GM21390 (cell line): ENCODE measurements around the gene MYO3B.
"Not testable (repeated sequence)": the region's sequence is repeated elsewhere in the genome, so short reads cannot be mapped to it uniquely, and the experiment has no call there.

Experiments
- ATAC-seq: cut with Tn5 transposase; IDR thresholded peaks from one replicate; pipeline ENCODE4 v1.9.1; 2021; ENCODE audit not compliant: unreplicated experiment

The MYO3B gene

DNA sequence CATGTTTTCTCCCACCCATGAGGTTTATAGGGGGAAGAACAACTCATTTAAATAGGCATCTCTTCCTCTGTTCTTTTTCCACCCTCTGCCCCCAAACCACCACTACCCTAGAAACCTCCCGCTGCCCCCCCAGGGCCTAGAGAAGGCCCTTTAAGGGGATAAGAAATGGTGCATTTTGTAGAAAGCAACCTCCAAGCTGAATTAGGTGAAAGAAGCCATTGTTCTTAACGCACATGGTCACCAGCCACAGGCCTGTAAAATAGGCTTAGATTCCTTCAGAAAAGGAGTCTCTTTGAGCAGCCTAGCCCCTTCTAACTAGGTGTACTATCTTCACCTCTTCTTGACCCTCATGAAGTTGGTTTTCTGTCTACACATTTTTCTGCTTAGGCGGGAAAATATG, 418.6 kb downstream of the MYO3B start:
- ATAC-seq, result no peak

DNA sequence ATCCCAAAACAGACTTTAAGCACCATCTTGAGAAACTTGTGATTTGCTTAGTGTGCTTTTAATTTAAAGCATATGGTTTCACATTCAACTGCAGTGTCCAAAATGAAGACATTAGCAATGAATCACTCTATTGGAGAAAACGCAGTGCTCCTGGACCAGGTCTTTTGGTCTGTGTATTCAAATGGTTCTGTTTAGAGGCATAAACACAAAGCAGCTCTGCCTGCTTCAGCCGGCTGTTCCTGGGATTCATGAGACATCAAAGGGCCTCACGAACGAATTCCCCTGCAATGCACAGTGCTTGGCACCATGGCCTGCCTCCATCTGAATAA, 420.1 kb downstream of the MYO3B start:
- ATAC-seq, result no peak

DNA sequence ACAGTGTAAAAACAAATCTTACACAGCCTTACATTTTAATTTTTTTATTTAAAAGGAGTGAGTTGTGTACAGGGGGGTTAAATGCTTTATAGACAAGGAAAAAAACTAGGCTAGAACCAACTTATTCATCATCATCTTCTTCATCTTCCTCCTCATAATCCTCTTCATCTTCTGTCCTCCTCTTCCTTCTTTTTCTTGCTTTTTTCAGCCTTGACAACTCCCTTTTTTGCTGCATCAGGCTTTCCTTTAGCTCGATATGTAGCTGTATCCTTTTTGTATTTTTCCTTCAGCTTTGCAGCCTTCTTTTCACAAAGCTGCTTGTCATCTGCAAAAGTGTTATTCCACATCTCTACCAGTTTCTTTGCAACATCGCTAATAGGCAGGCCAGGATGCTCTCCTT, 423.5 kb downstream of the MYO3B start:
- ATAC-seq, result no peak

GRCh38 chr2:170605862-170606261, 427.9 kb downstream of the MYO3B start:
- no peak for ATAC-seq

- ATAC-seq, result no peak
These were observed 429.2 kb downstream of the MYO3B start for GRCh38 chr2:170607171-170607570.

DNA sequence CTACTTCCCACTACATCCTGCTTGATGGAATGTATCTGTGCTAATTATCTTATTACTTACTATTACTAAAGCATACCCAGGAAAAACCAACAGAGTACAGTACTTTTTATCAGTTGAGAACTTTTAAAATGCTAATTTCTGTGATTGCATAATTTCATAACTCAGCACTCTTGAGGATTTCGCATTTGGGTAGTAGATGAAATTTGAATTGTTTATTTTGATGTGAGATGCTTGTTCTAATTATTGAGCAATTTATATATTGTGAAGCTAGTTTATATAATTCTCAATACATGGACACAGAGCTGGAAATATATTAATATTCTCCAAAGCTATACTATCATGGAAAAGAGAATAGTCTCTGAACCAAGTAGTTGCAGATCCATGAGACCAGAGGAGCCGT, 432.7 kb downstream of the MYO3B start:
- no peak for ATAC-seq

DNA sequence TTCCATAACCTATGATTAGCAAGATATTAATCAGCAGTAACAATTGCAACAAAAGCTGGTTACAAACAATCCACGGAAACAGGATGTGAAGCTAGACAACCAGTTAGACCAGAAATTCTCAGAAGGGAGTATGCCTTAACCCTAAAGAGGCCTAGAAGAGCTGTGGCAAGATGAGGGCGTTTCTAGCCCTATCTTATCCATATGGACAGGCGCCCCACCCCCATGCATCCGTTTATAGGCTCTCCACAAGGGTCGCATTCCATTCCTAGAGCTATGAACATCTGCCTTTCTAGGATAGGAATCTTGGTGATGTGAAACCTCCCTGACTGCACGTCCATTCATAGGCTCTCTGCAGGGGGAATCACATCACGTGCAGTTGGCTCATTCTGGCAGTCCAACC, 441.0 kb downstream of the MYO3B start:
- ATAC-seq, result not testable (repeated sequence)

DNA sequence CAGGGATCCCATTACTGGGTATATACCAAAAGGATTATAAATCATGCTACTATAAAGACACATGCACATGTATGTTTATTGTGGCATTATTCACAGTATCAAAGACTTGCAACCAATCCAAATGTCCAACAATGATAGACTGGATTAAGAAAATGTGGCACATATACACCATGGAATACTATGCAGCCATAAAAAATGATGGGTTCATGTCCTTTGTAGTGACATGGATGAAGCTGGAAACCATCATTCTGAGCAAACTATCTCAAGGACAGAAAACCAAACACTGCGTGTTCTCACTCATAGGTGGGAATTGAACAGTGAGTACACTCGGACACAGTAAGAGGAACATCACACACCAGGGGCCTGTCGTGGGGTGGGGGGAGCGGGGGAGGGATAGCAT, 457.1 kb downstream of the MYO3B start:
- not testable (repeated sequence) for ATAC-seq

- ATAC-seq, result no peak
These were observed 461.7 kb downstream of the MYO3B start for GRCh38 chr2:170639635-170640034.

- ATAC-seq, result no peak
These were observed 464.0 kb downstream of the MYO3B start for GRCh38 chr2:170641961-170642360.

DNA sequence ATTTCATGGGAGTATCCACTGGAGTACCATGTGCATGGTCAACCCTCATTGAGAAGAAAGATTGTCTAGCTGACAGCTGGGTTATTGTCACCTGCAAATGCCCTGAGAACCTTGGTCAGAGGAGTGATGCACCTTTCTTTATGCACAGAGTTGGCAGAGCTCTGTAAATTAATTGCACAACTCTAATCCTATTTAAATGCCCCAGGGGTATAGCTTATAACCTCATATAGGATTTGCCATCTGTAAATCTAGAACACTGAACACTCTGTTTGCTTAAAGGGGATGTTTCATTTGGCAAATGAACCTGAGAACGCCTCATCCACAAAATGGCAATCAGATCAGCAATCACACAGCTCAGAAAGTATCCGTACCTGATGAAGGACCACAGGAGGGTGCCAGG, 465.4 kb downstream of the MYO3B start:
- ATAC-seq, result no peak

DNA sequence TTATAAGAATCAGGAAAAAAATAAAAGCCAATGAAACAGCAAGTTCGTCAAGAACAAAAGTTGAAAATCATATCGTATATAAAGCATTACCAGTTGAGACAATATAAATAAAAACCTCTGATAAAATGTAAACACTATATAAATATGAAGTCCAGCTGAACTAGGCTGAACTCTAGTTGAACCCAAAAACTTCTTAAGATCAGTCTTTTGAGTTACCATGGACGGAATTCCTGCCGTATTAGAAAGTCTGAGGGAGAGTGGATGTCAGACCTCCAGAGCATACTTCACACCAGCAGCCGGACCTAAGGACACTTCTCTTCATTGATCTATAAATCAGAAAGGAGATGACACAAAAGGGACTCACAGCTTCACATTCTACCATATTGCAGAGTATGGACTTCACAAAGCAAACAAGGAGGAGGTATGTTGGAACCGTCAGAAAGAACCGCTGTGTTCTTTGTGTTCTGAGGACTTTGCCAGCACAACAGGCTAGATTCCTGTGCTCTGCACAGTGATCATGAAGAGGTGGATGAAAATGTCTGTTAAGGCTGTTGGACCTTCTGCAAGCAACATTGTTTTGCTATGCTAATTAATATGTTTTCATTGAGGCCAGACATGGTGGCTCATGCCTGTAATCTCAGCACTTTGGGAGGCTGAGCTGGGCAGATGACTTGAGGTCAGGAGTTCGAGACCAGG, 469.9 kb downstream of the MYO3B start:
- ATAC-seq, result no peak

GRCh38 chr2:170651624-170652325, 473.8 kb downstream of the MYO3B start:
- ATAC-seq, result no peak

GRCh38 chr2:170652637-170653417, 474.9 kb downstream of the MYO3B start:
- ATAC-seq, result no peak

- no peak for ATAC-seq
These were observed 478.7 kb downstream of the MYO3B start for GRCh38 chr2:170656669-170657068.

- no peak for ATAC-seq
These were observed 482.5 kb downstream of the MYO3B start for GRCh38 chr2:170660409-170660808.

GRCh38 chr2:170665743-170666142, 487.8 kb downstream of the MYO3B start:
- ATAC-seq, result no peak

DNA sequence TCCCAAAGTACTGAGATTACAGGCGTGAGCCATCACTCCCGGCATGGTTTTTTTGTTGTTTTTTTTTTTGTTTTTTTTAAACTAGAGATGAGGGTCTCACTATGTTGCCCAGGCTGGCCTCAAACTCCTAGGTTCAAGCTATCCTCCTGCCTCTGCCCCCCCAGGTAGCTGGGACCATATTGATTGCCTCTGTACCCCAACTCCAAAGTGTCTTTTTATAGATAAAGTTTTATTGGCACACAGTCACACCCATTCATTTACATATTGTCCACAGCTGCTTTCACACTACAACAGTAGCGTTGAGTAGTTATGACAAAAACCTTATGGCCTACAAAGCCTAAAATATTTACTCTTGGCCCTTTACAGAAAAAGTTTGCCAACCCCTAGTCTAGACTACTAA, 492.0 kb downstream of the MYO3B start:
- ATAC-seq, result no peak

GRCh38 chr2:170670651-170671050, 492.7 kb downstream of the MYO3B start:
- ATAC-seq, result no peak

- ATAC-seq, result no peak
These were observed 493.1 kb downstream of the MYO3B start for GRCh38 chr2:170671079-170671478.

GRCh38 chr2:170674282-170674681, 496.3 kb downstream of the MYO3B start:
- not testable (repeated sequence) for ATAC-seq

DNA sequence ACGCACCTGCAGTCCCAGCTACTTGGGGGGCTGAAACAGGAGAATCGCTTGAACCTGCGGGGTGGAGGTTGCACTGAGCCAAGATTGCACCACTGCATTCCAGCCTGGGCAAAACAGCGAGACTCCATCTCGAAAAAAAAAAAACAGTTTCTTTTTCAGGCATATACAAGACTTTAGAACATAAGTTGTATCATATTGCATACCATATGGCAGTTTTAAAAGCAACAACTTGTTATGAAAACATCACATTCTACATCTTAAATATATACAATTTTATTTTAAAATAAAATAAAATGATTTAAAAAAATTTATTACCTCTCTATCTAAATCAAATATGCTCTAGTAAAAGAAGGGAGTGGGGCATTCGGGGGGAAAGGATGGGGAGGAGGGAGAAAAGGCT, 497.8 kb downstream of the MYO3B start:
- no peak for ATAC-seq
